Hepatocyte (in vitro differentiated cells): Measurements from ENCODE around the gene CLPTM1. TPM values are rescaled to one million over a fixed set of nuclear protein-coding genes. Genes with fewer than 3 reads are reported as not detected.

Source experiments
- DNase-seq: peaks from one replicate; pipeline ENCODE4 v3.0.0-alpha.2; 2016; ENCODE audit warnings: low spot score
- H2AFZ ChIP-seq: fragments of 200-600 bp; sonication (generic); 2 replicates; pipeline ENCODE4 v1.6.0; 2016; ENCODE audit warnings: antibody characterized with exemption, mild to moderate bottlenecking
- H3K27ac ChIP-seq: fragments of 200-600 bp; sonication (generic); 2 replicates; pipeline ENCODE4 v1.5.1; 2016; ENCODE audit warnings: mild to moderate bottlenecking
- H3K27me3 ChIP-seq: fragments of 200-600 bp; sonication (generic); 2 replicates; pipeline ENCODE4 v1.6.1; 2016
- H3K36me3 ChIP-seq: fragments of 200-600 bp; sonication (generic); replicated peaks from 2 replicates; pipeline ENCODE4 v1.5.1; 2016; ENCODE audit warnings: low read depth; ENCODE audit not compliant: insufficient read depth
- H3K4me1 ChIP-seq: fragments of 200-600 bp; sonication (generic); 2 replicates; pipeline ENCODE4 v1.5.1; 2016; ENCODE audit warnings: mild to moderate bottlenecking, moderate library complexity; ENCODE audit not compliant: insufficient read depth
- H3K4me2 ChIP-seq: fragments of 200-600 bp; sonication (generic); 2 replicates; pipeline ENCODE4 v1.6.0; 2016
- H3K4me3 ChIP-seq: fragments of 200-600 bp; sonication (generic); 2 replicates; pipeline ENCODE4 v1.5.1; 2016; ENCODE audit warnings: mild to moderate bottlenecking
- H3K79me2 ChIP-seq: fragments of 200-600 bp; sonication (generic); 2 replicates; pipeline ENCODE4 v1.6.0; 2017; ENCODE audit warnings: mild to moderate bottlenecking
- H3K9me2 ChIP-seq: fragments of 200-600 bp; sonication (generic); replicated peaks from 2 replicates; pipeline ENCODE4 v1.6.0; 2017; ENCODE audit warnings: mild to moderate bottlenecking; ENCODE audit not compliant: insufficient read depth
- H3K9me3 ChIP-seq: fragments of 200-600 bp; sonication (generic); 2 replicates; pipeline ENCODE4 v1.5.1; 2016; ENCODE audit warnings: low read depth, mild to moderate bottlenecking
- H4K20me1 ChIP-seq: fragments of 200-600 bp; sonication (generic); 2 replicates; pipeline ENCODE4 v1.6.0; 2016; ENCODE audit warnings: mild to moderate bottlenecking; ENCODE audit not compliant: insufficient read depth, poor library complexity, severe bottlenecking
- CTCF ChIP-seq: fragments of 200-600 bp; sonication (generic); IDR thresholded peaks from 2 replicates; pipeline ENCODE4 v1.5.1; 2016; ENCODE audit warnings: antibody characterized with exemption, mild to moderate bottlenecking; ENCODE audit not compliant: poor library complexity
- EZH2 ChIP-seq: fragments of 200-600 bp; sonication (generic); IDR thresholded peaks from 2 replicates; pipeline ENCODE4 v1.6.1; 2016; ENCODE audit warnings: antibody characterized with exemption, mild to moderate bottlenecking, borderline replicate concordance
- EZH2phosphoT487 ChIP-seq: fragments of 200-600 bp; sonication (generic); IDR thresholded peaks from one replicate; pipeline ENCODE4 v1.6.1; 2018; ENCODE audit warnings: antibody characterized with exemption, mild to moderate bottlenecking, low read depth, moderate library complexity; ENCODE audit not compliant: unreplicated experiment, severe bottlenecking
- WGBS: methylation state at CpG from one replicate; pipeline ENCODE4 v1.1.6; 2016; ENCODE audit warnings: low lambda C conversion rate; ENCODE audit errors: missing lambda C conversion rate; 5-methylcytosine and 5-hydroxymethylcytosine counted together
- polyA plus RNA-seq: library from polyadenylated mRNA; unstranded; fragments of >200 nt; fragmentation: Nextera tagmentation; extraction: Ambion mirVana; gene quantifications from 2 replicates; pipeline ENCODE4 v1.2.1, GENCODE V29; 2016
- total RNA-seq: library from RNA; depleted of rRNA; stranded (reverse); fragments of >200 nt; gene quantifications from 2 replicates; pipeline ENCODE4 v1.2.3, GENCODE V29; 2014

Gene CLPTM1
- total and polyA plus RNA-seq, 2 experiments from 2014 or later, result 49.1 to 93.1 TPM

- Histone ChIP-seq H3K9me2 (no peaks in the 10 kb centered on the region), H3K36me3 (no peaks in the 10 kb centered on the region), H4K20me1 (peaks cover 48% of the 10 kb centered on the region), H3K4me1 (peaks cover 13% of the 10 kb centered on the region), H3K4me3 (peak overlapping the region; percentile 96), H2AFZ (peak overlapping the region; percentile 46), H3K9me3 (no peaks in the 10 kb centered on the region), H3K79me2 (peaks cover 61% of the 10 kb centered on the region), H3K27ac (peak overlapping the region; percentile 77), H3K27me3 (no peaks in the 10 kb centered on the region), H3K4me2 (peak overlapping the region; percentile 97)
- no peak for TF ChIP-seq EZH2
- no peak for TF ChIP-seq EZH2phosphoT487
- TF ChIP-seq CTCF, result no peak
- DNase-seq, result no peak
- WGBS, result 6% methylated on average over 35 of the region's 40 CpGs
Observed at GRCh38 chr19:44955505-44956439, 592 bp downstream of the CLPTM1 start.

- TF ChIP-seq EZH2phosphoT487 (no peak), EZH2 (no peak), CTCF (no peak)
- no peaks in the 10 kb centered on the region for H3K9me3 ChIP-seq
- peaks cover 8% of the 10 kb centered on the region for H3K4me1 ChIP-seq
- DNase-seq, result no peak
- peaks cover 48% of the 10 kb centered on the region for H4K20me1 ChIP-seq
- no peaks in the 10 kb centered on the region for H3K27me3 ChIP-seq
- 94% methylated on average over 7 of the region's 7 CpGs for WGBS
- H3K4me2 ChIP-seq, result no peak overlapping the region
- H3K9me2 ChIP-seq, result no peaks in the 10 kb centered on the region
- H3K79me2 ChIP-seq, result peaks cover 78% of the 10 kb centered on the region
- no peak overlapping the region for H3K27ac ChIP-seq
- no peaks in the 10 kb centered on the region for H3K36me3 ChIP-seq
- H3K4me3 ChIP-seq, result no peak overlapping the region
- no peak overlapping the region for H2AFZ ChIP-seq
Observed at GRCh38 chr19:44957526-44957925, 2.3 kb downstream of the CLPTM1 start.

- no peak overlapping the region for H3K4me2 ChIP-seq
- peaks cover 78% of the 10 kb centered on the region for H3K79me2 ChIP-seq
- WGBS, result 94% methylated on average over 9 of the region's 9 CpGs
- H2AFZ ChIP-seq, result no peak overlapping the region
- no peak overlapping the region for H3K4me3 ChIP-seq
- H4K20me1 ChIP-seq, result peaks cover 48% of the 10 kb centered on the region
- H3K27ac ChIP-seq, result no peak overlapping the region
- no peaks in the 10 kb centered on the region for H3K9me3 ChIP-seq
- H3K36me3 ChIP-seq, result no peaks in the 10 kb centered on the region
- no peak for DNase-seq
- H3K4me1 ChIP-seq, result peaks cover 8% of the 10 kb centered on the region
- H3K27me3 ChIP-seq, result no peaks in the 10 kb centered on the region
- H3K9me2 ChIP-seq, result no peaks in the 10 kb centered on the region
- TF ChIP-seq EZH2 (no peak), CTCF (no peak), EZH2phosphoT487 (no peak)
Observed at GRCh38 chr19:44958090-44958489, 2.9 kb downstream of the CLPTM1 start.
